ENCODE results near the gene PRLH. TPM values are rescaled to one million over a fixed set of nuclear protein-coding genes. Genes with fewer than 3 reads are reported as not detected.

Gene PRLH
- polyA plus RNA-seq, 4 donors, result not detected

DNA sequence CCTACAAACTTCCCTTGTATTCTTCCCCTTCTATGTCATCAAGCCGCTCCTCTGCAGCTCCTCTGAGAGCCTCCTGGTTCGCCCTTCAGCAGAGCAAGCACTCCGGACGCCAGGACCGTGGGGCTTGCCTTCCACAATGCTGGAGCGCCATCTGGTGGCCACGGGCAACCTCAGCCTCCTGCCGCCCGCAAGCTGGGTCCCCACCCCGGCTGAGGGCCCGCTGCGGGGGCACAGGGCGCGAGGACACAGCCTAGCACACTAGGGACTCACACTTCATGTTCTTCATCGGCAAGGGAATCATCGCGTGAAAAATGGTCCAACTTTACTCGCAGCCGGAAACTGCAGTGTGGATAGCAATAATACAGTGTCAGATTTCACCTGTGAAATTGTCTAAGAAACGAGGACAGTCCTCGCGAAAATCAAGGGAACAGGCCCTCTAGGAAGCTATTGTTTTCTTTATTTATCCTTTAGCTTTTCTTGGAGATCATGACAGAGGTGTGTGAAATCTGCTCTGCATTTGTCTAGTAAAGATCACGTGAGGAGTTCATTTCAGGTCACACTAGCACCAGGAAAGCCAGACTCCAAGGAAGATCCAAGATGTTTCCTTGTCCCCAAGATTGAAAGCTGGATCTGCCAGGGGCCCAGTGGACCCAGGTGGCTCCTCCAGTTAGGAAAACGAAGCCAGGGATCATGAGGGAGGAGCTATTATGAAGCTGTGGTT, 5.8 kb downstream of the PRLH start:
- no peaks in the 10 kb centered on the region for H3K9me3 ChIP-seq (ENCODE audit: control insufficient read depth in 2 of 2, insufficient read depth in 1 of 2, low read depth in 1 of 2, low read length in 1 of 2)
- DNase-seq (peak; percentile 85 to 92), FAIRE-seq (no peak)
- no peak overlapping the region for H3K4me3 ChIP-seq (ENCODE audit: low read depth in 1 of 3, low read length in 3 of 3)
- H3K27ac ChIP-seq (ENCODE audit: low read depth in 1 of 3, low read length in 2 of 3), result no peak overlapping the region
- peaks cover 0 to 35% (median 3%) of the 10 kb centered on the region in 3 donors for H3K36me3 ChIP-seq (ENCODE audit: control insufficient read depth in 3 of 3, insufficient read depth in 2 of 3, low read depth in 1 of 3, low read length in 3 of 3)
- WGBS, 3 donors, result 4 to 12% (median 8%) methylated on average over 24 of the region's 24 CpGs
- peaks cover 0 to 2% (median 0%) of the 10 kb centered on the region in 3 donors for H3K27me3 ChIP-seq (ENCODE audit: control insufficient read depth in 3 of 3, insufficient read depth in 3 of 3, low read length in 3 of 3)
- no peaks in the 10 kb centered on the region for H3K4me1 ChIP-seq (ENCODE audit: control insufficient read depth in 3 of 3, insufficient read depth in 2 of 3, low read depth in 1 of 3, low read length in 2 of 3)

DNA sequence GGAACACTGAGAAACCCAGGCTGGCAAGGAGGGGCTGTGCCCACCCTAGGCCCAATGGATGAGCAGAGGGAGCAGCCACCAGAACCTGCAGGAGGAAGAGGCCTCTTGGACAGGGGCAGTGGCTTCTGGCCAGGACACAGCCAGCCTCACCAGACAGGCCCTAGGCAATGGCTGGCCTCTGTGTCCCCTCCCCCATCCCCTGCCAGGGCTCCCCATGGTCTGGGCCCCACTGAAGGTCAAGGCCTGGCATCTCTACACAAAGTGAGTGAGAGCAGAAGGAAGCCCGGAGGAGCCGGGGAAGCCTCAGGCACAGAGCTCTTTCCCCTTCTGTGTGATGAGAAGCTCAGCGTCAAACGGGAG, 6.3 kb downstream of the PRLH start:
- H3K4me1 ChIP-seq (ENCODE audit: control insufficient read depth in 3 of 3, insufficient read depth in 2 of 3, low read depth in 1 of 3, low read length in 2 of 3), result no peaks in the 10 kb centered on the region
- no peaks in the 10 kb centered on the region for H3K9me3 ChIP-seq (ENCODE audit: control insufficient read depth in 2 of 2, insufficient read depth in 1 of 2, low read depth in 1 of 2, low read length in 1 of 2)
- 66 to 75% (median 71%) methylated on average over 4 of the region's 4 CpGs for WGBS, 3 donors
- no peak overlapping the region for H3K4me3 ChIP-seq (ENCODE audit: low read depth in 1 of 3, low read length in 3 of 3)
- no peak for DNase-seq
- peaks cover 0 to 2% (median 0%) of the 10 kb centered on the region in 3 donors for H3K27me3 ChIP-seq (ENCODE audit: control insufficient read depth in 3 of 3, insufficient read depth in 3 of 3, low read length in 3 of 3)
- H3K27ac ChIP-seq (ENCODE audit: low read depth in 1 of 3, low read length in 2 of 3), result no peak overlapping the region
- FAIRE-seq, result no peak
- H3K36me3 ChIP-seq (ENCODE audit: control insufficient read depth in 3 of 3, insufficient read depth in 2 of 3, low read depth in 1 of 3, low read length in 3 of 3), result peaks cover 0 to 41% (median 3%) of the 10 kb centered on the region in 3 donors

- DNase-seq (no peak), FAIRE-seq (no peak)
- no peak overlapping the region for H3K27ac ChIP-seq (ENCODE audit: low read depth in 1 of 3, low read length in 2 of 3)
- H3K4me3 ChIP-seq (ENCODE audit: low read depth in 1 of 3, low read length in 3 of 3), result no peak overlapping the region
- no peaks in the 10 kb centered on the region for H3K9me3 ChIP-seq (ENCODE audit: control insufficient read depth in 2 of 2, insufficient read depth in 1 of 2, low read depth in 1 of 2, low read length in 1 of 2)
- H3K27me3 ChIP-seq (ENCODE audit: control insufficient read depth in 3 of 3, insufficient read depth in 3 of 3, low read length in 3 of 3), result no peaks in the 10 kb centered on the region
- peaks cover 0 to 51% (median 3%) of the 10 kb centered on the region in 3 donors for H3K36me3 ChIP-seq (ENCODE audit: control insufficient read depth in 3 of 3, insufficient read depth in 2 of 3, low read depth in 1 of 3, low read length in 3 of 3)
- WGBS, 3 donors, result 87 to 94% (median 92%) methylated on average over 8 of the region's 8 CpGs
- no peaks in the 10 kb centered on the region for H3K4me1 ChIP-seq (ENCODE audit: control insufficient read depth in 3 of 3, insufficient read depth in 2 of 3, low read depth in 1 of 3, low read length in 2 of 3)
Measured at GRCh38 chr2:237573721-237574415, 7.5 kb downstream of the PRLH start.

GRCh38 chr2:237574467-237574866, 8.1 kb downstream of the PRLH start:
- no peaks in the 10 kb centered on the region for H3K9me3 ChIP-seq (ENCODE audit: control insufficient read depth in 2 of 2, insufficient read depth in 1 of 2, low read depth in 1 of 2, low read length in 1 of 2)
- peaks cover 0 to 57% (median 3%) of the 10 kb centered on the region in 3 donors for H3K36me3 ChIP-seq (ENCODE audit: control insufficient read depth in 3 of 3, insufficient read depth in 2 of 3, low read depth in 1 of 3, low read length in 3 of 3)
- WGBS, 3 donors, result 88 to 93% (median 92%) methylated on average over 8 to 9 of the region's 9 CpGs
- H3K27me3 ChIP-seq (ENCODE audit: control insufficient read depth in 3 of 3, insufficient read depth in 3 of 3, low read length in 3 of 3), result no peaks in the 10 kb centered on the region
- no peak overlapping the region for H3K27ac ChIP-seq (ENCODE audit: low read depth in 1 of 3, low read length in 2 of 3)
- FAIRE-seq (no peak), DNase-seq (no peak)
- H3K4me1 ChIP-seq (ENCODE audit: control insufficient read depth in 3 of 3, insufficient read depth in 2 of 3, low read depth in 1 of 3, low read length in 2 of 3), result no peaks in the 10 kb centered on the region
- H3K4me3 ChIP-seq (ENCODE audit: low read depth in 1 of 3, low read length in 3 of 3), result no peak overlapping the region

GRCh38 chr2:237574894-237575868, 8.8 kb downstream of the PRLH start:
- no peak overlapping the region for H3K27ac ChIP-seq (ENCODE audit: low read depth in 1 of 3, low read length in 2 of 3)
- FAIRE-seq (no peak), DNase-seq (peak in 1 of 2 donors; percentile 37)
- WGBS, 3 donors, result 64 to 69% (median 65%) methylated on average over 23 to 25 of the region's 25 CpGs
- H3K4me1 ChIP-seq (ENCODE audit: control insufficient read depth in 3 of 3, insufficient read depth in 2 of 3, low read depth in 1 of 3, low read length in 2 of 3), result no peaks in the 10 kb centered on the region
- H3K4me3 ChIP-seq (ENCODE audit: low read depth in 1 of 3, low read length in 3 of 3), result no peak overlapping the region
- H3K27me3 ChIP-seq (ENCODE audit: control insufficient read depth in 3 of 3, insufficient read depth in 3 of 3, low read length in 3 of 3), result no peaks in the 10 kb centered on the region
- peaks cover 0 to 63% (median 5%) of the 10 kb centered on the region in 3 donors for H3K36me3 ChIP-seq (ENCODE audit: control insufficient read depth in 3 of 3, insufficient read depth in 2 of 3, low read depth in 1 of 3, low read length in 3 of 3)
- H3K9me3 ChIP-seq (ENCODE audit: control insufficient read depth in 2 of 2, insufficient read depth in 1 of 2, low read depth in 1 of 2, low read length in 1 of 2), result no peaks in the 10 kb centered on the region

DNA sequence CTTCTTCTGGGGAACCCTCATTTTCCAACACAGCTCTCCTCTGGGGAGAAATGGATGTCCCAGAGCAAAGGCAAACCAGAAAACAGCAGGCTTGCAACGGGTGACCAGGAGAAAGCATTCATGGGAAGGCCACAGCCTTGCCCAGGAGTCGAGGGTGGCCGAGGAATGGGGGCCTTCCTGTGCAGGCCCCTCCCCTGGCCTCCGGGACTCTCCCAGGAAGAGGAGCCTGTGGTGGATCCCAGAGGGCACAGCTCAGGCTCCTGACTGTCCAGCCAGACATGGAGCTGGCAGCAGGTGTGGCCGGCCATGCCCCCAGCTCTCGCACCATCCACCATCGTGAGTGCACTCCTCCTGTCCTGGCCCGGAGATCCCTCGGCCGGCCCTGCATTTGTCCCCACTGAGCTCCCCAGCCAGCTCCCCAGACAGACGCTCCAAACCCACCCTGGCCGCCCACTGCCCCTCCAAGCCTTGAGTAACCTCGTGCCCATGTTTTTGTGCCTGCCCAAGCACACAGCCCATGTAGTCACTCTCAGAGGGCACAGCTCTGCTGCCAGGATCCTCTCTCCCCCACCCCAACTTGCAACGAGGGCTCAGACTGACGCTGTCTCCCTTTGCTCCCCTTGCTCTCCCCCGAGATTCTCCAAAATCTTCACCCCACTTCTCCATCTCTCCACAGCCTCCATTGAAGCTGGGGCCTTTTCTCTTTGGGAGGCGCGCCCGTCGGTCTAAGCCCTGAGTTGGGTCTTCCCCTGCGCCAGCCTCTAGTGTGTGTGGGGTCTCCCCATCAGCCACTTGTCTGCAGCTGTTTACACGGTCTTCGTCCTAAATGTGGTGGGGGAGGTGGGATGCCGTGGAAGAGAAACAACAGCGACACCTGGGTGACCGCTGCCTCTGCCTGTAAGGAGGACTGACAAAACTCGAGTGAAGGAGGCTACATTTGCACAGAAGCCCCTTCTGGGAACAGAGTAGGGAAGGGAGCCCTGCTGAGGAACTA, 9.8 kb downstream of the PRLH start:
- 86 to 94% (median 88%) methylated on average over 27 of the region's 27 CpGs for WGBS, 3 donors
- no peaks in the 10 kb centered on the region for H3K9me3 ChIP-seq (ENCODE audit: control insufficient read depth in 2 of 2, insufficient read depth in 1 of 2, low read depth in 1 of 2, low read length in 1 of 2)
- H3K36me3 ChIP-seq (ENCODE audit: control insufficient read depth in 3 of 3, insufficient read depth in 2 of 3, low read depth in 1 of 3, low read length in 3 of 3), result peaks cover 0 to 71% (median 5%) of the 10 kb centered on the region in 3 donors
- H3K4me1 ChIP-seq (ENCODE audit: control insufficient read depth in 3 of 3, insufficient read depth in 2 of 3, low read depth in 1 of 3, low read length in 2 of 3), result no peaks in the 10 kb centered on the region
- no peak overlapping the region for H3K4me3 ChIP-seq (ENCODE audit: low read depth in 1 of 3, low read length in 3 of 3)
- DNase-seq, result no peak
- no peak for FAIRE-seq
- H3K27me3 ChIP-seq (ENCODE audit: control insufficient read depth in 3 of 3, insufficient read depth in 3 of 3, low read length in 3 of 3), result no peaks in the 10 kb centered on the region
- no peak overlapping the region for H3K27ac ChIP-seq (ENCODE audit: low read depth in 1 of 3, low read length in 2 of 3)

DNA sequence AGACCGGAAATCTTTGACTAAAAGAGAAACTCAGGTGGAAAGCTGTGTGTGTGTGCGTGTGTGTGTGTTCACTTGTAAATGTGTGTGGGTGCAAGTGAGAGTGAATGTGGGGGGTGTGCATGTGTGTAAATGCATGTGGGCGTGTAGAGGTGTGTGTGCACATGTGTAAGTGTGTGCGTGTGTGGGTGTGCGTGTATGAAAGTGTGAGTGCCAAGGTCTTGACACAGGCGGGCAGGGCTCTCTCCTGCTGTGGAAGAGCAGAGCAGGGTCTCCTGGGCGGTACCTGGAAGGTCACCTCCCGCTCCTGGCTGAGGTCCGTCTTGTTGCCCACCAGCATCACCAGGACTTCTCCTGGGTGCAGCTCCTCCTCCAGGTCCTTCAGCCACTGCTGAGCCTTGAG, 10.6 kb downstream of the PRLH start:
- FAIRE-seq, result no peak
- H3K27me3 ChIP-seq (ENCODE audit: control insufficient read depth in 3 of 3, insufficient read depth in 3 of 3, low read length in 3 of 3), result no peaks in the 10 kb centered on the region
- DNase-seq, result no peak
- WGBS, 3 donors, result 83 to 92% (median 91%) methylated on average over 9 of the region's 9 CpGs
- no peak overlapping the region for H3K27ac ChIP-seq (ENCODE audit: low read depth in 1 of 3, low read length in 2 of 3)
- no peak overlapping the region for H3K4me3 ChIP-seq (ENCODE audit: low read depth in 1 of 3, low read length in 3 of 3)
- H3K9me3 ChIP-seq (ENCODE audit: control insufficient read depth in 2 of 2, insufficient read depth in 1 of 2, low read depth in 1 of 2, low read length in 1 of 2), result no peaks in the 10 kb centered on the region
- peaks cover 0 to 79% (median 5%) of the 10 kb centered on the region in 3 donors for H3K36me3 ChIP-seq (ENCODE audit: control insufficient read depth in 3 of 3, insufficient read depth in 2 of 3, low read depth in 1 of 3, low read length in 3 of 3)
- no peaks in the 10 kb centered on the region for H3K4me1 ChIP-seq (ENCODE audit: control insufficient read depth in 3 of 3, insufficient read depth in 2 of 3, low read depth in 1 of 3, low read length in 2 of 3)
